ENCODE data around the gene HSPA12B. TPM values are rescaled to one million over a fixed set of nuclear protein-coding genes. Genes with fewer than 3 reads are reported as not detected.

HSPA12B gene
- total and polyA plus RNA-seq, 9 of the 15 experiments (the other 6 are each of a cell fraction or from before 2014, with no cell fraction given): 0.03 to 0.07 TPM; not detected in 7

- CTCF ChIA-PET (ENCODE audit: low intra/inter-chr PET ratio): no interaction called here
- Histone ChIP-seq H3K36me3 (ENCODE audit: control insufficient read depth, insufficient read depth, low read length) (no peaks in the 10 kb centered on the region), H3K79me2 (ENCODE audit: control insufficient read depth, insufficient read depth, low read length) (no peaks in the 10 kb centered on the region), H3K27me3 (ENCODE audit: control insufficient read depth in 2 of 2, insufficient read depth in 2 of 2, low read length in 2 of 2) (peaks cover 0 to 22% of the 10 kb centered on the region in 2 experiments; a peak in 2 of 5 replicates), H4K20me1 (replicated peaks; ENCODE audit: control insufficient read depth, insufficient read depth, low read length) (no peaks in the 10 kb centered on the region), H3K9me1 (ENCODE audit: control insufficient read depth, insufficient read depth, low read length) (no peaks in the 10 kb centered on the region), H2AFZ (ENCODE audit: low read depth, low read length) (no peak overlapping the region), H3K4me3 (no peak overlapping the region), H3K9ac (ENCODE audit: insufficient read depth in 1 of 2, low read depth in 2 of 2, low read length in 2 of 2) (no peak overlapping the region; a peak in 1 of 4 replicates), H3K4me1 (replicated peaks in 1 of 2; ENCODE audit: control insufficient read depth in 2 of 2, insufficient read depth in 2 of 2, low read length in 2 of 2) (peaks cover 0 to 13% of the 10 kb centered on the region in 2 experiments; a peak in 2 of 5 replicates), H3K9me3 (replicated peaks; ENCODE audit: control insufficient read depth, insufficient read depth, low read depth, low read length) (no peaks in the 10 kb centered on the region), H3K27ac (ENCODE audit: extremely low read depth, low read depth, low read length) (no peak overlapping the region), H3K4me2 (ENCODE audit: insufficient read depth, low read length) (no peak overlapping the region)
- in situ Hi-C loops (cut with MboI) (no loop called here), intact Hi-C loops (cut with micrococcal nuclease) (no loop called here)
- TF ChIP-seq POLR2B (IDR thresholded peaks at IDR 0.05; ENCODE audit: low read depth, partially characterized antibody) (no peak), GTF2F1 (IDR thresholded peaks at IDR 0.05; ENCODE audit: low read depth, low read length) (no peak), CREB3 (tag; conservative IDR thresholded peaks at IDR 0.05; ENCODE audit: low read depth) (no peak), KDM2B (CRISPR knock-in tag; IDR thresholded peaks at IDR 0.05) (no peak), PTTG1 (tag; IDR thresholded peaks at IDR 0.05; ENCODE audit: low read depth) (no peak), MED1 (CRISPR knock-in tag; IDR thresholded peaks at IDR 0.05; ENCODE audit: borderline replicate concordance) (no peak), CHCHD3 (CRISPR knock-in tag; IDR thresholded peaks at IDR 0.05) (no peak), ARID1B (IDR thresholded peaks at IDR 0.05) (no peak)
- no peak for DNase-seq (ENCODE audit: extremely low read depth in 1 of 4, low spot score in 3 of 4)
- 73% methylated on average over 16 of the region's 20 CpGs for WGBS (ENCODE audit: insufficient coverage, low coverage, missing lambda C conversion rate)
- no peak for ATAC-seq
- no TSS peak for BruUV-seq (replicated peaks)
- FAIRE-seq: no peak
- POLR2A ChIA-PET: interaction anchor here (0.6 to 1.1 kb wide), 2 partner anchors 8 to 28 kb away, joined by 3 to 4 read pairs; no protein-coding TSS in a partner anchor
Measured at GRCh38 chr20:3733119-3733995, 872 bp downstream of the HSPA12B start.

Data from K562 (cell line).